A549 treated with Mapracorat at 1 μM for 4 hours (cell line): ENCODE results near the gene AKAP5. TPM values are rescaled to one million over a fixed set of nuclear protein-coding genes. Genes with fewer than 3 reads are reported as not detected.

Experiments
- total RNA-seq: library from RNA; stranded (reverse); fragments of 200-300 nt; extraction: Qiagen RNA extraction; gene quantifications from 5 replicates; pipeline ENCODE4 v1.2.3, GENCODE V29; 2022

AKAP5 gene, protein sequence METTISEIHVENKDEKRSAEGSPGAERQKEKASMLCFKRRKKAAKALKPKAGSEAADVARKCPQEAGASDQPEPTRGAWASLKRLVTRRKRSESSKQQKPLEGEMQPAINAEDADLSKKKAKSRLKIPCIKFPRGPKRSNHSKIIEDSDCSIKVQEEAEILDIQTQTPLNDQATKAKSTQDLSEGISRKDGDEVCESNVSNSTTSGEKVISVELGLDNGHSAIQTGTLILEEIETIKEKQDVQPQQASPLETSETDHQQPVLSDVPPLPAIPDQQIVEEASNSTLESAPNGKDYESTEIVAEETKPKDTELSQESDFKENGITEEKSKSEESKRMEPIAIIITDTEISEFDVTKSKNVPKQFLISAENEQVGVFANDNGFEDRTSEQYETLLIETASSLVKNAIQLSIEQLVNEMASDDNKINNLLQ
- 0.35 to 0.46 TPM (median 0.41 TPM) in 5 replicates for total RNA-seq

DNA sequence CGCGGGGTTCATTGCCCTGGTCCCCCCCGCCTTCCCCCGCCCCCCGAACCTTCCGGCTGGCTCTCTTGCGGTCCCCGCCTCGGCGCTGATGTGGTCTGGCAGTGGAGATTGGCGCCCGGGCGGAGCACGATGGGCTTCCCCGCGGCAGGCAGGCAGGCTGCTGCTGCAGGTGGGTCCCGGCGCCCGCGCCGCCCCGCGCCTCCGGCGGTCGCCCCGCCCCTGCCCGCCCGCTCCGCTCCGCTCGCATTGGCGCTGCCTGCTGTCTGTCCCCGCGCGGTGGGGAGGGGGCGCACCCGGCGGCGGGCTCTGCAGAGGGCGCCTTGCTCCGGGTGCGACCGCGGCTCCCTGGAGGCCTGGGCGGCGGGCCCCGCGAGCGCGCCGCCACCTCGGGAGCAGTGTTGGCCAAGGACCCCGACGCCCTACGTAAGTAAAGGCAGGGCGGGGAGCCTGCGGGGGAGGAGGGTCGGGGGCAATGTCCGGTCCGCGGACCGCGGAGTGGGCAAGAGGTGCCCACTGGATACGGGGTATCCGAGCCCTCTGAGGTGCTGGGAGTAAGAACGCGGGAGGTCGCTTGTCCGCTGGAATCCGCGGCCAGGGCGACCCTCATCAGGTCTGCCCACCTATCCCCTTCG lies at the start of gene AKAP5:
TSS of gene AKAP5 (plus strand) at position 309 of the 632 bp plus-strand sequence. CDS start 2,896 bp downstream, outside the sequence.

DNA sequence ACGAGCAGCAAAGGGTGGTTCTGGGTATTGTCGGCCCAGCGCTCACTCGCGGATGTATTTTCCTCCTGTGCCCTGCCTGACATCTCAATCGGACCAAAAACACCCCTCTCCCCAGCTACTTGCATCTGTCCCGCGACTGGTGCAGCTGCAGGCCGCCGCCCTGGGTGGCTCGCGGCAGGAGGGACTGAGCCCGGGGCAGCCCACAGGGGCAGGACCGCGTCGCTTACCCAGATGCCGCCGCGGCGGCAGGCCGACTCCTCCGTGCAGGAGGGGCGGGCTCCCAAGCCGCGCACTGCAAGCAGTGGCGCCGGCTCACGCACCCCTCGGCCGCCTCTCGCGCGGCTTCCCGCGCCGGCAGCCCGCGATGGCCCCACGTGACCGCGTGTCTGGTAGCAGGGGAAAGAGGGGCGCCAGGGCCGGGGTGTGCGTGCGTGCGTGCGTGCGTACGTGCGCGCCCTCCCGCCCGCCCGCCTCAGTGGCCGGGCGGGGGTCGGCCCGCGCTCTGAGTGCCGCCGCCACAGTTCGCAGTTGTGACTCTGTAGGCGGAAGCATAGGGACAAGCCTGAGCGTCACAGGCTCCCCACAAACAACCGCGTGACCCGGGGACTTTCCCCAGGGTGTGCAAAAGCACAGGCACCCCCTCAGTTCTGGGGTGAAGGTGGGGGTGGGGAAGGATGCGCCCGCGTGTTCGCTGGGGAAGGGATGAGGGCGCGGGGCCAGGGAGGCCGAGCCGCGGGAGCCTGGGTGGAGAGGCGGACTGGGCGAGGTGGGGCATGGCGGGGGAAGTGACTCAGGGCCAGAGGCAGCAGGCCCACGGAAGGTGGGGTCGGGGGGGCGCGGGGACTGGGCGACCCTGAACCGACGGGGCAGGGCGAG lies 38.4 kb downstream of the AKAP5 start, which contains the start of gene ZBTB25:
TSS of gene ZBTB25 (minus strand) at position 405 of the 876 bp plus-strand sequence. CDS start 13,305 bp downstream, outside the sequence.

DNA sequence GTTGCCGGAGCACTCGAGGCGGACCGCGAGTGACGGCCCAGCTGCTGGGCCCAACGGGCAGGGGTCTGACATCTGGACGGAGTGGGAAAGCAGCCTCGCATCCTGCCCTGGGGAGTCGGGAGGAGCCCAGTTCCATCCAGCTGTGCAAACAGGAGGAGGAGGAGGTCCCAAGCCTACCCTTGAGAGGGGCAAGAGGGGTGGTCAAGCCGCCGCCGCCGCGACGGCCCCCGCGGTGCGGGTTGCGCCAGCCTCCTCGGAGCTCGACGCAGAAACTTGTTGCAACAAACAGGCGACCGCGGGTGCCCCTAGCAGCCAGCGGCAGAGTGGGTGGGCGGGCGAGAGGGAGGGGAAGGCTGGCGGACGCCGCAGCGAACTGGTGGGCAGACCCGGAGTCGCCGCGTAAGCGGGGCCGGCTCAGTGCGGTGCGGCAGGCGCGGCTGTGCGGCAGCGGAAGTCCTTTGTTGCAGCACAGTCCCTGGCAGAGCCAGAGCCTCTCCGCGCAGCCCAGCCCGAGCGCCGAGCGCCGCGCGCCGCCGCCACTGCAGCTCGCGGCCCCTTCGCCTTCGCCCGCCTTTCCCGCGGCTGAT lies 39.1 kb downstream of the AKAP5 start, which contains the start of gene ZBTB1:
TSS of gene ZBTB1 (plus strand) at position 461 of the 587 bp plus-strand sequence. CDS start 16,735 bp downstream, outside the sequence.

Other genes starting within 250 kb of the AKAP5 start
- gene ESR2, start 171.1 kb upstream of the AKAP5 start, total RNA-seq: 0.05 to 0.20 TPM (median 0.06 TPM) in 5 replicates
- 104 to 117 TPM (median 111 TPM) in 5 replicates for gene MTHFD1, start 77.1 kb upstream of the AKAP5 start, total RNA-seq
- 4.2 to 6.8 TPM (median 5.6 TPM) in 5 replicates for gene ZBTB25, start 38.3 kb downstream of the AKAP5 start, total RNA-seq
- gene ZBTB1, start 39.3 kb downstream of the AKAP5 start, total RNA-seq: 20.4 to 23.8 TPM (median 21.8 TPM) in 5 replicates
- gene HSPA2, start 75.2 kb downstream of the AKAP5 start, total RNA-seq: 31.4 to 37.2 TPM (median 32.7 TPM) in 5 replicates
- gene PPP1R36, start 84.5 kb downstream of the AKAP5 start, total RNA-seq: 0.20 to 0.45 TPM (median 0.30 TPM) in 5 replicates
- gene PLEKHG3, start 238.9 kb downstream of the AKAP5 start, total RNA-seq: 18.2 to 32.7 TPM (median 28.5 TPM) in 5 replicates